Myocyte (in vitro differentiated cells): ENCODE data around the gene CYP46A1. TPM values are rescaled to one million over a fixed set of nuclear protein-coding genes. Genes with fewer than 3 reads are reported as not detected.
"Not testable (repeated sequence)": the region's sequence is repeated elsewhere in the genome, so short reads cannot be mapped to it uniquely, and the experiment has no call there.

Experiments used
- DNase-seq: peaks from one replicate; pipeline ENCODE4 v3.0.0-alpha.2; 2012; ENCODE audit warnings: low read depth
- total RNA-seq: library from RNA; depleted of rRNA; stranded (reverse); fragments of >200 nt; gene quantifications from 2 replicates; pipeline ENCODE4 v1.2.3, GENCODE V29; 2014

The CYP46A1 gene
- total RNA-seq, 1 donor from 2014 or later = 2.8 TPM

DNA sequence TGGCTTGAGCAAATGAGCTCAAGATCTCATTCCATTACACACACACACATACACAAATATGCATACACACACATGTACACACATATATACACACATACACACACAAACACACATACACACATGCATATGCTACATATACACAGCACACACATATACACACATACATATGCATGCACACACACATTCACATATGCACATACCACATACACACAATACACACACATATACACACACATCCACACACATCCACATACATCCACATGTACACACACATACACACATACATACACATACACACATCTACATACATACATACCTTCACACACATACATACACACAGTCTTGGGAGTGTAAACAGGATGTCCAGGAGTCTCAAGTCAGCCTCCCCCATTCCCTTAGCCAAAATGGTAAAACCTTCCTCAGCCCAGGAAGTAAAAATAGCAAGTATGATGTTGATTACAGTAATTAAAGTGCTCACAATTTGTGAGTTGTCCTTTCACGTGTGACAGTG is 26.4 kb upstream of the CYP46A1 start:
- no peak for DNase-seq

DNA sequence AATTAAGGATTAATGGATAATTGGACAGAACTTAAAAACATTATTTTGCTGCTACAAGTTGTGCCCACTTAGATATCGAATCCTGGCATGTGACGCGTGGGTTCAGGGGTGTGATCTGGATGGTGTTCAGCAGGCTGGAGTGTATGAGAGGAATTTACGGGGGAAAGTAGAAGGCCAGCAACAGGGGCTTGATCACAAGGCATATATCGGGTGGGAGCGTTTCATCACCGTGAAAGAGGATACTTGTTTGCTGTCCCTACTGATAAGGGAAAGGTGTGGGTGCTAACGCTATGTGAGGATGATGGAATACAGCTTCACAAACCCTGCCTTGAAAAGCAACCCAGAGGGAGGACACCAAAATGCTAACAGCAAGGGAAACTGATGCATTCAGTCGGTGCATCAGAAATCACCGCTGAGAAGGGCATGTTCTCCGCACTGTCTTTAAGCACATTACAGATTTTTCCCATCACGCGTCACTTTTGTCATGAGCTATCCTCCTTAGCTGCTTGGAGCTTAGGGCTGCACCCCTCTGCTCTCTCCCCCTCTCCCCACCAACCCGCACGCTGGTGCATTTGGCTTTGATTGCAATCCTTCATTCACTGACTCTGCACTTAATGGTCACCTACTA is 25.8 kb upstream of the CYP46A1 start:
- no peak for DNase-seq

DNA sequence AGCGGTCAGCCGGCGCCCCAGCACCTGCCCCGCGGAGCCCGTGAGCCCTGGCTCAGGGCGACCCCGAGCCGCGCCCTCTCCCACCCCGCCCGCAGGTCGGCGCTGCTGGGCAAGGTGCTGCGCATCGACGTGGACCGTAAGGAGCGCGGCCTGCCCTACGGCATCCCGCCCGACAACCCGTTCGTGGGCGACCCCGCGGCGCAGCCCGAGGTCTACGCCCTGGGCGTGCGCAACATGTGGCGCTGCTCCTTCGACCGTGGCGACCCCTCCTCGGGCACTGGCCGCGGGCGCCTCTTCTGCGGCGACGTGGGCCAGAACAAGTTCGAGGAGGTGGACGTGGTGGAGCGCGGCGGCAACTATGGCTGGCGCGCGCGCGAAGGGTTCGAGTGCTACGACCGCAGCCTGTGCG is 24.8 kb upstream of the CYP46A1 start:
- no peak for DNase-seq

DNA sequence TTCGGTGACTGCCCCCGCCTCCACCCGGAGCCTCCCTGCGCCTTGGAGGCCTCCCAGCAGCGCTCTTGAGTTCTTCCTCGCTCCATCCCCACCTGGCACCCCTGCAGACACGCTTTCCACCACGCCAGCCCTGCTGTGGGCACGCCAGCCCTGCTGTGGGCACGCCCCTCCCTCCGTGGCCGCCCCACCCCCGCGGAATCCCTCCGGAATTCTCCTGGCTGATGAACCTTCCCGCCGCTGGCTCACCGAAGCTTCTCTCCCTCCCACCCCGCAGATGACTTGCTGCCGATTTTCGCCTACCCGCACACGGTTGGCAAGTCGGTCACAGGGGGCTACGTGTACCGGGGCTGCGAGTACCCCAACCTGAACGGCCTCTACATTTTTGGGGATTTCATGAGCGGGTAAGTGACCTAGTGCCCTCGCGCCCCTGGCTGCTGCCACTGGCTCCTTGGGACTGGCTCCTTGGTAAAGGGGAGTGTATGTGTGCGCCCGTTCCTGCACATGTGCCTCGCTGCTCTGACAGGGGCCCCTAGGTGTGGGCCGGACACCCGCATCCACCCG is 24.0 kb upstream of the CYP46A1 start:
- DNase-seq = no peak

DNA sequence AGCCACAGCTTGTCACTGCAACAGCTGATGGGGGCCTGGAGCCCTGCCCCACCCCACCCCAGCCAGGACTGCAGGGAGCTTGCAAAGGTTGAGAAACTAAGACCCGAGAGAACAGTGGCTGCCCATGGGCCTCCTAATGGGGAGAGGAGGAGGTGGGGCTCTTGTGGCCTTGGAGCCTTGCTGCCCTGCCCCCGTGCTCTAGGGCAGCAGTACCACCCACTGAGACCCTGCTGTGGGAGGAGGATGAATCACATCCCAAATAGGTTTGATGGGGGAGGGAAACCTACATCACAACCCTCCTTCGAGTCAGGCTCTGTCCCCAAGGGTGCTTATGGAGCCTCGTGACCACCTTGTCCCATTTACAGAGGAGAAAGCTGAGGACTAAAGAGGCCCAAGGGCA is 23.3 kb upstream of the CYP46A1 start:
- no peak for DNase-seq

DNA sequence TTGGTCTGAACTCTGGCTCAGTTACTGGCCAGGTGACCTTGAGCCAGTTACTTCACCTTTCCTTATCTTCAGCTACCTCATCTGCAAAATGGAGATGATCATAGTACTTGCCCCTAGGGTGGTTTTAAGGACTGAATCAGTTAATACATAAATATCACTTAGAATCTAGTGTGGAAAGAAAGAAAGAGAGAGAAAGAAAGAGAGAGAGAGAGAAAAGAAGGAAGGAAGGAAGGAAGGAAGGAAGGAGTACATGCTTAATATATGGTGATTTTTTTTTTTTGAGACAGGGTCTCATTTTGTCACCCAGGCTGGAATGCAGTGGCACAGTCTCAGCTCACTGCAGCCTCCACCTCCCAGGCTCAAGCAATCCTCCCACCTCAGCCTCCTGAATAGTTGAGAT is 22.9 kb upstream of the CYP46A1 start:
- DNase-seq = not testable (repeated sequence)

DNA sequence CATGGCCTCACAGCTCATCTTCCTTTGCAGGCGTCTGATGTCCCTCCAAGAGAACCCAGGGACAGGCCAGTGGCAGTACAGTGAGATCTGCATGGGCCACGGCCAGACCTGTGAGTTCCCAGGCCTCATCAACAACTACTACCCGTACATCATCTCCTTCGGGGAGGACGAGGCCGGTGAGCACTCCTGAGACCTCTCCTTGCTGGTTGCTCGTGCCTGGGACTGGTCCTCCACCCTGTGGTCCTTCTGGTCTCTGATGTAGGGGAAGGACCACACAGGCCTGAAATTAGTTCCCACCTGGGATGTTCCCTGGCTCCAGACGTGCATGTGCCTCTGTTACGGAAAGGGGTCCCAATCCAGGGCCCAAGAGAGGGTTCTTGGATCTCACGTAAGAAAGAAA is 21.3 kb upstream of the CYP46A1 start:
- no peak for DNase-seq

DNA sequence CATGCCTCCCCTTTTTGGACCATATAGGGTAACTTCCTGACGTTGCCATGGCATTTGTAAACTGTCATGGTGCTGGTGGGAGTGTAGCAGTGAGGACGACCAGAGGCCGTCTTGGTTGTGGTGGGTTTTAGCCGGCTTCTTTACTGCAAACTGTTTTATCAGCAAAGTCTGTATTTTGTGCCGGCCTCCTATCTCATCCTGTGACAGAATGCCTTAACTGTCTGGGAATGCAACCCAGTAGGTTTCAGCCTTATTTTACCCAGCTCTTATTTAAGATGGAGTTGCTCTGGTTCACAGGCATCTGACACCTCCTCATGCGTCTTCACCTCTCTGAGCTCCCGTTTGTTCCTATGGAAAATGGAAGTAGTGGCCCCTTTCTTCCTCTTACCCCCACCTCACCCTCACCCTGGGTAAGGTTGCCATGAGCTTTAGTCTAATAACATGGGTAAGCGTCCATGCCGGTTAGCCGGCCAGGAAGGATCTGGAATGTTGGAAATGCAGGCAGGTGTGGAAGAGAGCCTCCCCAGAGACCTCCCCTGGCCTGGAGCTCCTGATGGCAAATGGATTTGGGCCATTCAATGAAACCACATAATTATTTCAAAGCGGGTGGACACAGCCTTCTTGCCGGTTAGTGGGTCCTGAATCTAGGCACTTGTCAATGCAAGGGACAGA is 20.6 kb upstream of the CYP46A1 start:
- DNase-seq = no peak

DNA sequence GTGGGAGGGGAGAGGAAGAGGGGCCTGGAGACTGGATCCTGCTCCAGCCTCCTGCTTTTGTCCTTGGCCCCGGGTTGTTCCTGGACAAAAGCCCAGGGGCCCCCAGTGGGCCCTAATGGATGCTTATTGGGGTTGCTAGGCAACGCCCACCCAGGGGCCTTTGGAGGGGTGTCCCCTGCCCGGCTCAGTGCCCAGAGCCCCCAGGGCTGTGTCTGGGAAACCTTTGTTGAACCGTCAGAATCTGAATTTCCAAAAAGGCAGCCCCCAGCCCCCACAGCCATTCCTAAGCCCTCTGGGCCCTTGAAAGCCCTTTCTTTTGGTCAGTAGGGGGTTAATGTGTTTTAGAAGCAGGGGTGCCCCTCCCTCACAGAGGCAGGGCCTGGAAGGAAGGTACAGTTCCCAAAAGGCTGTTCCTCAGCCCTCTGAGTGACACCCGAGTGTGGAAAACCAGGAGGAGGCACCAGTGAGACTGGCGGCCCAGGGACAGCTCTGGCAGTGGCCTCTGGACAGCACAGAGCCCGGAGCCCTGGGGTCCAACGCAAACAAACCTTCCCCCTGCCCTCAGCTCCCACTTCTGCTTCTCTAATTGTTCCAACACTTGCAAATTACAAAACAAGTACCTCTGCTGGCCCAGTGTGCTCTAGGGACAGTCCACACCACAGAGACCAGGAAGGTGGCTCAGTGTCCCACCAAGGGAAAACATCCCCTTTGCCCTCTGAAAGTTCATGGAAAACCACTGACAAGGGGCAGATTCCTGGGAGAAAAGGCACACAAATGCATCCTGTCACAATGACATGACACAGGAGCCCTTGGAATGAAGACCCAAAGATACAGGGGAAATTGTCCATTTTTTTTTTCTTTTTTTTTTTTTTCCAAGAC is 19.8 kb upstream of the CYP46A1 start:
- no peak for DNase-seq

DNA sequence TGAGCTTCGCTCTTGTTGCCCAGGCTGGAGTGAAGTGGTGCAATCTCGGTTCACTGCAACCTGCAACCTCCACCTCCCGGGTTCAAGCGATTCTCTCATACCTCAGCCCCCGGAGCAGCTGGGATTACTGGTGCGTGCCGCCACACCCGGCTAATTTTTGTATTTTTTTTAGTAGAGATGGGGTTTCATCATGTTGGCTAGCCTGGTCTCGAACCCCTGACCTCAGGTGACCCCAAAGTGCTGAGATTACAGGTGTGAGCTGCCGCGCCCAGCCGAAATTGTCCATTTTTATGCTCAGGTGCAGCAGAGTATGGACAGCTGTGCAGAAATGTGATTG is 19.2 kb upstream of the CYP46A1 start:
- no peak for DNase-seq

DNA sequence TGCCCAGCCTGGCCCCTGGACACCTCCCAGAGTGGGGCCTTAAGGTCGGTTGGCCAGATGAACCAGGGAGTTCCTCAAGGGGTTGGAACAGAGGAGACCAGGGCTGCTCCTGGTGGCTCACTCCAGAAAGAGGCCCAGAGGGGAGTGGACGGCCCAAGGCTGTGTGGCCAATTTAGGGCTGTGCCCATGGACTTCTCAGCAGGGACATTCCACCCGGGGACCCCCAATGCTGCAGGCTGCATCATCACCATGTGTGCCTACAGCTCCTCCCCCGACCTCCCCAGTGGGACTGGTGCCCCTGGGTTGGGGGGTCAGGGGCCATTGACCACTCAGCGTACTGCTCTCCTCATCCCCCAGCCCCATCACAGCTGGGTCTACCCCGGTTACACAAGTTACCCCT is 17.6 kb upstream of the CYP46A1 start:
- no peak for DNase-seq

DNA sequence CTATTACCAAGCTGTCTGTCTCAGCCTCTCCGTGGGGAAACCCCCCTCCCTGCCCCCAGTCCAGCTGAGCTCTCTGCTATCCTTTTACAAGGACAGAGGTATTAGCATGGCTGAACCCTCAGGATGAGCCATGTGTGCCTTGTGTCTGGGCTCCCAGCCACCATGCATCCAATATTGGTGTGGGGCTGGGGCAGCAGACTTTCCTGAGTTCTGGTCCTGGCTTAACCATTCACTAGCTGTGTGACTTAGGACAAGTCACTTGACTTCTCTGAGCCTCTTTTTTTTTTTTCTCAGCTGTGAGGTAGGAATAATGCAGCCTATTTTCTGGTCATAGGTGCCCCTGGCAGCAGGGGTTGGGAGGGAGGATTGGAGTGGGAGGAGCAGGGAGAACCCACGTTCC is 17.1 kb upstream of the CYP46A1 start:
- no peak for DNase-seq

DNA sequence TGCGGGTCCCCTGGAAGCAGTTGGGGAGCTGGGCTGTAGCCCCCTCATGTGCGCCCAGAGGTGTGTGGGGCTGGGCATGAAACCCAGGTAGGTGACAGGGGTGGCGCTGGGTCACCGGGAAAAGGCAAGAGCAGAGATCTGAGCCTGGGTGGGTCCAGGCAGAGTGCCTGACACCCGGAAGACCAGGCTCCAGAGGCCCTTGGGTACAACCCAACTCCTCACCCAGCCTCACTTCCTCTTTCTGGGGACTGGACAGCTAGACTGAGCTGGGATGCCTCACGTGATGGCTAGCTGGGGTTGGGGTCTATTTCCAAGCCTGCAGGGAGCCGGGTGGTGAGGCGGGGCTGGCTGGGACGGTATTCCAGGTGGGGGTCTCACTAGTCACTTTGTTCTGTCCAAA is 16.3 kb upstream of the CYP46A1 start:
- DNase-seq = no peak

DNA sequence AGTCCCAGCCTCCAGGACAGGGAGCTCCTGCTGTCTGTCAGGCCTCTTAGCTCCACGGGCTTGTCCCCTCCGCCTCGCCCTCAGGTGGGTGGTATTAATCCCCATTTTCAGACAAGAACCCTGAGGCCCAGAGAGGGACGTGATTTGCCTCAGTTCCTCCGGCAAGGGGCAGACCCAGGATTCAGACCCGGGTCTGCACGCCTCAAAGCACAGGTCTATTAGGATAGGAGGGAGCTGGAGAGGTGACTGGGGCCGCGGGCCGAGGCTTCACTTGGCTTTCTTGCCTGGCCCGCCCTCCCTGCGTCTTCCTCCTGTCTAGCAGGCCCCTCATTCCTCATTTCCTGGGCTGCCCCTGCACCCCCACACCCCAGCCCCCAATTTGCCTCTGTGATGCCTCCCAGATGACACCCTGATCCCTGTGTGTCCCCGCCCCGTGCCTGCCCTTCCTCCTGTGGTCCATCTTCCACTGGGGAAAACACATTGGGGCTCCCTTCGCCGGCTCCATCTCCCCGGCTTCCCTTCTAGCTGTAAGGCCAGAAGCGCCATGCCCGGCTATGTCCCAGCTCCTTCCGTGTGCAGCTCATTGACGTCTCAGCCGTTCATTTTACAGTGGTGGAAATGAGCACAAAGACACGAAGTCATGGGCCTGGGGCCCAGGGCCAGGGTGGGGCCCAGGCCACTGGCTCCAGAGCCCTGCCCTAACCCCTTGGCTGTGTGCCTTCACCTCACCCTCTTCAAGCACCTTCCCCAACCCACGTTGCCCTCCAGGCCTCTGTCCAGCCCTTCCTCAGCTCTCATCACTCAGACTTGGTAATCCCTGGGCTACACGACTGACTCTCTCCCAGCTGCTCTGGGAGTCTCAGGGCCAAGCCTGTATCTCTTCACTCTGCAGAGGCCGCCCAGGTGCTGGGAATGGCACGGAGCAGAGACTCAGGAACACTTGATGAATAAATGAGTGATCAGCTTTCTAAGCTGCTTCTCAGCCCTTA is 15.5 kb upstream of the CYP46A1 start:
- no peak for DNase-seq

DNA sequence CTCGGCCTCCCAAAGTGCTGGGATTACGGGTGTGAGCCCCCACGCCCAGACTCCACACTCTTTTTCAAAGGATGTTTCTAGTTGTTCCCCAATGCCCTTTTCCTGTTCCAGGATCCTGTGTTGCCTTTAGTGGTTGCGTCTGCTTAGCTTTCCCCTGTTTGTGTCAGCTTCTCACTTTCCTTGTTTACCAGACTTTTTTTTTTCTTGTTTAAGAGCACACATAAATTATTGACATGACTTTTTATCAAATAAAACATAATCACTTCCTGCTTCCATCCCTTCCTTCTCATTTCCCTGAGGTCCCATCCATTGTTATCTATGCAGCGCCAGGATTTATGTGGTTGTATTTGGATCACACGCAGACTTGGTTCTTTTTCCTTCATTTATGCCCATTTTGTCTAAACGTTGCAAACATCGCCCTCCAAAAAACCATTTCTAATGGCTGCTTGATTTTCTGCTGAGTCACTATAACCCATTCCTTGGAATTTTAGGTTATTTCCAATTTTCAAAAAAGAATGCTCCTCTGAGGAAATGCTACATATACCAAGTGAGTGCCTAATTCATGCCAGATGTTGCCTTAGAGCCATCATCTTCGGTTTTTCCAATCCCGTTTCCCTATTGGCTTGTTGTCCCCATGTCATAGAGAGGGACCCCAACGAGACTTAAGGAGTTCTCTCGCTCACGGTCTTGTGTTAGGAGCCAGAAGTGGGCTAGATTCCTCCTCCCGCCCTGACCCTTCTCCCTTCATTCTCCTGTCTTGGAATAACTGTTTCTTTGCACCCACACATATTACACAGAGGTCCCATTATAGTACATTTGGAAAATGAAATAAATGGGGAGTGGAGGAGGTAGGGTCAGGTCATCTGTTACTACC is 13.5 kb upstream of the CYP46A1 start:
- no peak for DNase-seq

DNA sequence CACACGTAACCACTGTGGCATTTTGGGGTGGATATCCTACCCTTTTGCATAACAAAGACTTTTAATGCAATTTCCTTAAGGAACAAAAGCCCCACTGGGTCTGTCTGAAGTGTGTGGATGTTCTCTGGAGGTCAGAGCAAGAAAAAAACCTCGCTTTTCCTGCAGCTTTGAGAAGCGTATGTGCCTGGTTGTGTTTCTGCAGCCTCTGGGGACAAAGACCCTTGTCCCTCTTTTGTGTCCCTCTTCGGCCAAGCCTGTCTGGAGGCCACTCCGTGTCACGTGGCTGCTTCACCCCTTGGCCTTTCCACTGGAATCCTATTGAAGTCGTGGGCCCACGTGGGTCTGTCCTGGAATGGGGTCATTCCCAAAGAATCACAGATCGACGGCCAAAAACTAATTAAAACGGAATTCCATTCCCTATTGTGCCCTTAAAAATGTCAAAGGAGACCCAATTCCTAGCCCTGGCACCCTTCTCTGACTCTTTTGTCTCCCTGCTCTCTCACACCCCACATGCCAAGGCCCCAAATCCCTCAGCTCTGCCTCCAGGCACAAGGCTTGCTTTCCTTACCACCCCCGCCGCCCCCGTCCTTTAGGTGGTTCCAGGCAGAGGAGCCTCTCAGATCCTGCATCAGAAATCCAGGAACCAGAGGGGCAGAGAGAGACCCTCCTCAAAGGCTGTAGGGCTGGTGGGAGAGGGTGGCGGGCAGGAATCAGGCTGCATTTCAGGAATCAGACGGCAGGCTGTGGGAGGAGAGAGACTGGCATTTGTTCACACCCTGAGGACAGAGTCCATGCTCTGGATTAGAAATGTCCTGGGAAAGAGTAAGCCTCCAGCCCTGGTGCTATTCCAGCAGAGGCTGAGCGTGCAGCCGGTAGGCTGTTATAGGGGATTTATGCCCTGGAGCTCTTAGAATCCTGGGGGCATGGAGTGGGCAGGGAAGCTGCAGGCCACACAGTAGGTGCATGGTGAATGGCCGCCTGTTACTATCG is 12.6 kb upstream of the CYP46A1 start:
- DNase-seq = no peak

DNA sequence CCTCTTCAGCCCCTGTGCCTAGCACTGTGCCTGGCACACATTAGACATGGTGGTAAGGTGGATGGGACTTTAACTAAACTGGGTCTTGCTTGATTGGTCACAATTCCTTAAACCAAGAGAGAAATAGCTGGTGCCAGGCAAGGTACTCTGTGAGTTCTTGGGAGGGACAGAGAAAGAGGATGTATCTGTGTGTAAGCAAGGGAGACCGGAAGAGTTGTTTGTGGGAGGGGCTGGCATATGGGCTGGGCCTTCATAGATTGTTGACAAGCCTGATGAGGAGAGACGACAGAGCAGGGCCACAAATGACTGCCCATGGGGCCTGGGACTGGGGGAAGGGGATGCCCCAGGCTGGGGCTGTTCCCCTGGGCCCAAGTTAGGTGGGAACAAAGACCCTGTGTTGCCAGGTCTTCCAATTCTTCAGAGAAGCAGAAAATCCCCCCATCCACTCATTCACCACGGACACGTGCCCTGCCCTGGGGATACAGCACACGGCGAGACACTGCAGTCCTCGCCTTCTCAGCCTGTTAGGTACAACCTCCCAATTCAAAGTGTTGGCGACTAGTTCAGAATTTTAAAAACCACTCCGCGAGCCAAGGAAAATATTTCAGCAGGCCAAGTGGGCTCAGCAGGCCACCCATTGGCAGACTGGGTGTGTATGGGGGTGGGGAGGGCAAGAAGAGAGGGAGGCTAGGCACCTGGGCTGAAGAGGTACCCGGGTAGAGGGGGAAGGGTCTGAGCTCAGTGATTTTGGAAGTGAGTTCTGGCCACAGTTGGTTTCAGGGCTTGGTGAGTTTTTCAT is 11.4 kb upstream of the CYP46A1 start:
- DNase-seq = no peak
